ENCODE data around the gene CBX3. TPM values are rescaled to one million over a fixed set of nuclear protein-coding genes. Genes with fewer than 3 reads are reported as not detected.
"Not testable (repeated sequence)": the region's sequence is repeated elsewhere in the genome, so short reads cannot be mapped to it uniquely, and the experiment has no call there.

CBX3 gene
- total RNA-seq, 4 donors from 2014 or later, result 51.5 to 78.5 (median 60.3) TPM

- Histone ChIP-seq H3K27me3 (peaks cover 0 to 19% (median 0%) of the 10 kb centered on the region in 4 donors), H3K27ac (replicated peaks in 1 of 4) (no peak overlapping the region), H3K4me3 (no peak overlapping the region), H3K9me3 (no peaks in the 10 kb centered on the region), H3K4me1 (peaks cover 0 to 8% (median 1%) of the 10 kb centered on the region in 4 donors), H3K36me3 (no peaks in the 10 kb centered on the region)
- WGBS, result 82% methylated on average over 2 of the region's 2 CpGs
- TF ChIP-seq EP300 (IDR thresholded peaks at IDR 0.05) (no peak), CTCF (IDR thresholded peaks at IDR 0.05) (no peak), POLR2A (IDR thresholded peaks at IDR 0.05; ENCODE audit: low read depth) (no peak), POLR2AphosphoS5 (IDR thresholded peaks at IDR 0.05) (no peak)
- intact Hi-C loops (cut with DNase I), result no loop called here
- DNase-seq (ENCODE audit: extremely low spot score), result no peak
Observed at GRCh38 chr7:26159243-26159642, 42.3 kb upstream of the CBX3 start.

- H3K4me3 ChIP-seq, result no peak overlapping the region
- no peaks in the 10 kb centered on the region for H3K9me3 ChIP-seq
- H3K4me1 ChIP-seq, result peaks cover 0 to 5% (median 1%) of the 10 kb centered on the region in 4 donors
- no peak for DNase-seq (ENCODE audit: extremely low spot score)
- intact Hi-C loops (cut with DNase I), result no loop called here
- TF ChIP-seq CTCF (IDR thresholded peaks at IDR 0.05) (no peak), EP300 (IDR thresholded peaks at IDR 0.05) (no peak), POLR2A (IDR thresholded peaks at IDR 0.05; ENCODE audit: low read depth) (no peak), POLR2AphosphoS5 (IDR thresholded peaks at IDR 0.05) (no peak)
- H3K27ac ChIP-seq (replicated peaks in 1 of 4), result no peak overlapping the region
- 93% methylated on average over 2 of the region's 2 CpGs for WGBS
- no peaks in the 10 kb centered on the region for H3K36me3 ChIP-seq
- peaks cover 0 to 3% (median 0%) of the 10 kb centered on the region in 4 donors for H3K27me3 ChIP-seq
Observed at GRCh38 chr7:26160896-26161295, 40.6 kb upstream of the CBX3 start.

- intact Hi-C loops (cut with DNase I), result no loop called here
- H3K27ac ChIP-seq (replicated peaks in 1 of 4), result no peak overlapping the region
- DNase-seq (ENCODE audit: extremely low spot score), result no peak
- TF ChIP-seq POLR2AphosphoS5 (IDR thresholded peaks at IDR 0.05) (no peak), CTCF (IDR thresholded peaks at IDR 0.05) (no peak), POLR2A (IDR thresholded peaks at IDR 0.05; ENCODE audit: low read depth) (no peak), EP300 (IDR thresholded peaks at IDR 0.05) (no peak)
- H3K9me3 ChIP-seq, result no peaks in the 10 kb centered on the region
- no peaks in the 10 kb centered on the region for H3K36me3 ChIP-seq
- WGBS, result 65% methylated on average over 2 of the region's 2 CpGs
- H3K27me3 ChIP-seq, result peaks cover 0 to 3% (median 0%) of the 10 kb centered on the region in 4 donors
- no peaks in the 10 kb centered on the region for H3K4me1 ChIP-seq
- no peak overlapping the region for H3K4me3 ChIP-seq
Observed at GRCh38 chr7:26162431-26162830, 39.1 kb upstream of the CBX3 start.

GRCh38 chr7:26163804-26164203 is 37.7 kb upstream of the CBX3 start:
- H3K9me3 ChIP-seq; H3K4me1 ChIP-seq; intact Hi-C loops (cut with DNase I); H3K27me3 ChIP-seq; H3K36me3 ChIP-seq; H3K4me3 ChIP-seq; DNase-seq (ENCODE audit: extremely low spot score); H3K27ac ChIP-seq (replicated peaks in 1 of 4): not testable (repeated sequence)
- 79% methylated on average over 1 of the region's 1 CpG for WGBS

- no peak overlapping the region for H3K4me3 ChIP-seq
- peaks cover 0 to 25% (median 5%) of the 10 kb centered on the region in 4 donors for H3K36me3 ChIP-seq
- no peaks in the 10 kb centered on the region for H3K4me1 ChIP-seq
- intact Hi-C loops (cut with DNase I), result no loop called here
- H3K27ac ChIP-seq (replicated peaks in 1 of 4), result no peak overlapping the region
- TF ChIP-seq CTCF (IDR thresholded peaks at IDR 0.05), result no peak
- no peak for TF ChIP-seq POLR2AphosphoS5 (IDR thresholded peaks at IDR 0.05)
- TF ChIP-seq POLR2A (IDR thresholded peaks at IDR 0.05; ENCODE audit: low read depth), result no peak
- TF ChIP-seq EP300 (IDR thresholded peaks at IDR 0.05), result no peak
- WGBS, result 52% methylated on average over 9 of the region's 9 CpGs
- no peaks in the 10 kb centered on the region for H3K27me3 ChIP-seq
- no peak for DNase-seq (ENCODE audit: extremely low spot score)
- no peaks in the 10 kb centered on the region for H3K9me3 ChIP-seq
Observed at GRCh38 chr7:26165950-26166683, 35.4 kb upstream of the CBX3 start.

All from esophagus muscularis mucosa (tissue), 4 donors.